Liver (tissue), 9 donors: ENCODE data around the gene B3GALNT2. TPM values are rescaled to one million over a fixed set of nuclear protein-coding genes. Genes with fewer than 3 reads are reported as not detected.
"Not testable (repeated sequence)": the region's sequence is repeated elsewhere in the genome, so short reads cannot be mapped to it uniquely, and the experiment has no call there.

Experiments used
- DNase-seq: peaks from one replicate; pipeline ENCODE4 v3.0.0-alpha.2; 2017; ENCODE audit warnings: low spot score
- H3K27ac ChIP-seq, 2 donors: one replicate each; pipeline ENCODE4 v1.7.0; 2013; ENCODE audit warnings: inconsistent platforms in 2 of 2, low read length in 2 of 2, control low read depth in 1 of 2, low read depth in 1 of 2, mild to moderate bottlenecking in 1 of 2
- H3K27me3 ChIP-seq, 4 donors: one replicate each; pipeline versions ENCODE4 v1.6.1 to v1.7.0; 2013; ENCODE audit warnings: low read length in 3 of 4, inconsistent platforms in 1 of 4, mild to moderate bottlenecking in 1 of 4, moderate library complexity in 1 of 4; ENCODE audit not compliant: control insufficient read depth in 4 of 4, insufficient read depth in 4 of 4
- H3K36me3 ChIP-seq, 4 donors: one replicate each; pipeline versions ENCODE4 v1.6.1 to v1.7.0; 2013; ENCODE audit warnings: low read length in 3 of 4, mild to moderate bottlenecking in 3 of 4, low read depth in 1 of 4, moderate library complexity in 1 of 4; ENCODE audit not compliant: control insufficient read depth in 4 of 4, insufficient read depth in 3 of 4
- H3K4me1 ChIP-seq, 4 donors: one replicate each; pipeline versions ENCODE4 v1.6.1 to v1.7.0; 2013; ENCODE audit warnings: low read length in 3 of 4, mild to moderate bottlenecking in 3 of 4, moderate library complexity in 1 of 4; ENCODE audit not compliant: control insufficient read depth in 4 of 4, insufficient read depth in 4 of 4
- H3K4me3 ChIP-seq, 3 donors: one replicate each; pipeline versions ENCODE4 v1.6.1 to v1.7.0; 2013; ENCODE audit warnings: low read length in 3 of 3, control low read depth in 1 of 3, low read depth in 1 of 3, mild to moderate bottlenecking in 1 of 3
- H3K9ac ChIP-seq, 2 donors: one replicate each; pipeline ENCODE4 v1.7.0; 2013; ENCODE audit warnings: low read length in 2 of 2, mild to moderate bottlenecking in 2 of 2, moderate library complexity in 2 of 2, control low read depth in 1 of 2, low read depth in 1 of 2
- H3K9me3 ChIP-seq, 4 donors: one replicate each; pipeline versions ENCODE4 v1.6.1 to v1.7.0; 2013; ENCODE audit warnings: low read length in 3 of 4; ENCODE audit not compliant: control insufficient read depth in 4 of 4
- EGR1 ChIP-seq, 2 donors: IDR thresholded peaks; 2 replicates each; pipeline ENCODE4 v1.6.1; 2016 to 2018; ENCODE audit warnings: antibody characterized with exemption in 2 of 2, low read depth in 2 of 2
- FOXA1 ChIP-seq: IDR thresholded peaks from 2 replicates; pipeline ENCODE4 v1.6.1; 2016; ENCODE audit warnings: antibody characterized with exemption
- FOXA2 ChIP-seq: IDR thresholded peaks from 2 replicates; pipeline ENCODE4 v1.6.1; 2016; ENCODE audit warnings: antibody characterized with exemption
- GABPA ChIP-seq, 2 donors: IDR thresholded peaks in 1 of 2; conservative IDR thresholded peaks in 1 of 2; 2 replicates each; pipeline ENCODE4 v1.6.1; 2016; ENCODE audit warnings: antibody characterized with exemption in 2 of 2, mild to moderate bottlenecking in 1 of 2, moderate library complexity in 1 of 2
- HNF4A ChIP-seq, 2 donors: conservative IDR thresholded peaks; 2 replicates each; pipeline ENCODE4 v1.6.1; 2016; ENCODE audit warnings: antibody characterized with exemption in 2 of 2, mild to moderate bottlenecking in 2 of 2
- HNF4G ChIP-seq: IDR thresholded peaks from 2 replicates; pipeline ENCODE4 v1.6.1; 2016; ENCODE audit warnings: antibody characterized with exemption
- JUND ChIP-seq, 2 donors: IDR thresholded peaks; 2 replicates each; pipeline ENCODE4 v1.6.1; 2016; ENCODE audit warnings: antibody characterized with exemption in 2 of 2
- MAX ChIP-seq: IDR thresholded peaks from 2 replicates; pipeline ENCODE4 v1.6.1; 2016; ENCODE audit warnings: antibody characterized with exemption
- NR2F2 ChIP-seq: IDR thresholded peaks from 2 replicates; pipeline ENCODE4 v1.6.1; 2016; ENCODE audit warnings: antibody characterized with exemption
- RAD21 ChIP-seq, 2 donors: IDR thresholded peaks; 2 replicates each; pipeline ENCODE4 v1.6.1; 2016; ENCODE audit warnings: antibody characterized with exemption in 2 of 2, mild to moderate bottlenecking in 2 of 2
- REST ChIP-seq: IDR thresholded peaks from 2 replicates; pipeline ENCODE4 v1.6.1; 2016; ENCODE audit warnings: antibody characterized with exemption, mild to moderate bottlenecking
- RXRA ChIP-seq, 2 donors: IDR thresholded peaks; 2 replicates each; pipeline ENCODE4 v1.6.1; 2017 to 2018; ENCODE audit warnings: antibody characterized with exemption in 2 of 2, mild to moderate bottlenecking in 1 of 2
- SP1 ChIP-seq: IDR thresholded peaks from 2 replicates; pipeline ENCODE4 v1.6.1; 2018; ENCODE audit warnings: antibody characterized with exemption, mild to moderate bottlenecking
- TAF1 ChIP-seq: conservative IDR thresholded peaks from 2 replicates; pipeline ENCODE4 v1.6.1; 2016; ENCODE audit warnings: antibody characterized with exemption, mild to moderate bottlenecking
- YY1 ChIP-seq: IDR thresholded peaks from 2 replicates; pipeline ENCODE4 v1.6.1; 2016; ENCODE audit warnings: antibody characterized with exemption, mild to moderate bottlenecking
- ZBTB33 ChIP-seq: IDR thresholded peaks from 2 replicates; pipeline ENCODE4 v1.6.1; 2016; ENCODE audit warnings: antibody characterized with exemption
- whole genome bisulfite sequencing: extraction: QIAGEN DNeasy Blood & Tissue Kit; methylation state at CpG from one replicate; pipeline ENCODE4 v1.1.7; 2013; 5-methylcytosine and 5-hydroxymethylcytosine counted together
- polyA plus RNA-seq, 2 donors: library from polyadenylated mRNA; stranded (reverse) in 1 of 2; unstranded in 1 of 2; fragments of 200-250 nt in 1 of 2; fragments of >200 nt in 1 of 2; fragmentation: Nextera tagmentation in 1 of 2; extraction: Ambion mirVana in 1 of 2; gene quantifications; one replicate each; pipeline versions ENCODE4 v1.2.1 to v1.2.3, GENCODE V29; 2013 to 2015
- total RNA-seq, 2 donors: library from RNA; depleted of rRNA; stranded (reverse); fragments of >200 nt; gene quantifications; one replicate each; pipeline ENCODE4 v1.2.3, GENCODE V29; 2014
- TF ChIP-seq, protein P1 (sequence below): fragments of 150-350 bp; IDR thresholded peaks from 2 replicates; pipeline ENCODE4 v1.5.1; 2017; ENCODE audit warnings: improper control_type of control experiment, low read depth, low read length; ENCODE audit not compliant: missing input control
- TF ChIP-seq, protein P2 (sequence below): IDR thresholded peaks from 2 replicates; pipeline ENCODE4 v1.6.1; 2016; ENCODE audit warnings: antibody characterized with exemption
- donor health status: healthy.
- donor health status: healthy.
- donor health status: healthy.
- donor health status: healthy.
- donor health status: healthy.

The B3GALNT2 gene
- total and polyA plus RNA-seq, 4 donors, result 2.3 to 20.7 (median 7.1) TPM

DNA sequence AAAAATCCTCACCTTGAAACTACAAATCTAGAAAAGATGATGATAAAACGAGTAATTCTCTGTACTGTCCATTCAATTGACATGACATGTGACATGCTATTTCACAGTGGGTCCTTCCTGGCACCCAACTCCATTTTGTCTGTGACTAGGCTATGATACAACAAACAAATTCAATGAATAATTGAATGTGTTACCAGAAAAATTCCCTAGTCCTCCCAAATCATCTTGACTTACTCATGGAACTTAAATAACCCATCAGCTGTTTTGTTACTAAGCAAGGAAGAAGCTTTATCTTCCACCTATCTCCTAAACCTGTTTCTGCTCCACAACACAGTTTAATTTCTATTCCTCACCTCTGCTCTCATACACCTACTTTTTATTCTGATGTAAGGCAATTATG lies 30.4 kb downstream of the B3GALNT2 start:
- Histone ChIP-seq H3K27me3 (no peaks in the 10 kb centered on the region), H3K9me3 (no peaks in the 10 kb centered on the region), H3K4me1 (no peaks in the 10 kb centered on the region), H3K4me3 (no peak overlapping the region), H3K36me3 (peaks cover 0 to 2% (median under 1%) of the 10 kb centered on the region in 4 donors), H3K9ac (no peak overlapping the region), H3K27ac (no peak overlapping the region)
- DNase-seq, result no peak
- 85% methylated on average over 1 of the region's 1 CpG for WGBS
- TF ChIP-seq EGR1 (IDR thresholded peaks at IDR 0.05; ENCODE audit: low read depth in 2 of 2) (no peak), FOXA1 (no peak)
- TF ChIP-seq, protein P1, sequence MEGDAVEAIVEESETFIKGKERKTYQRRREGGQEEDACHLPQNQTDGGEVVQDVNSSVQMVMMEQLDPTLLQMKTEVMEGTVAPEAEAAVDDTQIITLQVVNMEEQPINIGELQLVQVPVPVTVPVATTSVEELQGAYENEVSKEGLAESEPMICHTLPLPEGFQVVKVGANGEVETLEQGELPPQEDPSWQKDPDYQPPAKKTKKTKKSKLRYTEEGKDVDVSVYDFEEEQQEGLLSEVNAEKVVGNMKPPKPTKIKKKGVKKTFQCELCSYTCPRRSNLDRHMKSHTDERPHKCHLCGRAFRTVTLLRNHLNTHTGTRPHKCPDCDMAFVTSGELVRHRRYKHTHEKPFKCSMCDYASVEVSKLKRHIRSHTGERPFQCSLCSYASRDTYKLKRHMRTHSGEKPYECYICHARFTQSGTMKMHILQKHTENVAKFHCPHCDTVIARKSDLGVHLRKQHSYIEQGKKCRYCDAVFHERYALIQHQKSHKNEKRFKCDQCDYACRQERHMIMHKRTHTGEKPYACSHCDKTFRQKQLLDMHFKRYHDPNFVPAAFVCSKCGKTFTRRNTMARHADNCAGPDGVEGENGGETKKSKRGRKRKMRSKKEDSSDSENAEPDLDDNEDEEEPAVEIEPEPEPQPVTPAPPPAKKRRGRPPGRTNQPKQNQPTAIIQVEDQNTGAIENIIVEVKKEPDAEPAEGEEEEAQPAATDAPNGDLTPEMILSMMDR, result no peak

- Histone ChIP-seq H3K36me3 (peaks cover 0 to 2% (median 0%) of the 10 kb centered on the region in 4 donors), H3K9me3 (no peaks in the 10 kb centered on the region), H3K27me3 (no peaks in the 10 kb centered on the region), H3K27ac (no peak overlapping the region), H3K4me3 (no peak overlapping the region), H3K9ac (no peak overlapping the region), H3K4me1 (no peaks in the 10 kb centered on the region)
- DNase-seq, result no peak
- no peak for TF ChIP-seq HNF4G
- TF ChIP-seq GABPA (IDR thresholded peaks at IDR 0.05 in 1 of 2, conservative IDR thresholded peaks at IDR 0.05 in 1 of 2), result no peak
- no peak for TF ChIP-seq MAX
- no peak for TF ChIP-seq JUND (IDR thresholded peaks at IDR 0.05)
- TF ChIP-seq YY1, result no peak
- no peak for TF ChIP-seq ZBTB33
- TF ChIP-seq SP1, result no peak
- TF ChIP-seq RXRA (IDR thresholded peaks at IDR 0.05), result no peak
- no peak for TF ChIP-seq EGR1 (IDR thresholded peaks at IDR 0.05; ENCODE audit: low read depth in 2 of 2)
- no peak for TF ChIP-seq REST
- TF ChIP-seq FOXA2, result no peak
- TF ChIP-seq, protein P2, sequence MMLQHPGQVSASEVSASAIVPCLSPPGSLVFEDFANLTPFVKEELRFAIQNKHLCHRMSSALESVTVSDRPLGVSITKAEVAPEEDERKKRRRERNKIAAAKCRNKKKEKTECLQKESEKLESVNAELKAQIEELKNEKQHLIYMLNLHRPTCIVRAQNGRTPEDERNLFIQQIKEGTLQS, result no peak
- no peak for TF ChIP-seq NR2F2
- TF ChIP-seq FOXA1, result no peak
- no peak for TF ChIP-seq TAF1
- TF ChIP-seq HNF4A (conservative IDR thresholded peaks at IDR 0.05), result no peak
- TF ChIP-seq, protein P1, result no peak
- TF ChIP-seq RAD21 (IDR thresholded peaks at IDR 0.05), result no peak
- WGBS, result 81% methylated on average over 6 of the region's 6 CpGs
Observed at GRCh38 chr1:235470741-235471439, 33.4 kb downstream of the B3GALNT2 start.

GRCh38 chr1:235469897-235470296 lies 34.4 kb downstream of the B3GALNT2 start:
- H3K27me3 ChIP-seq, H3K27ac ChIP-seq, H3K4me3 ChIP-seq, H3K36me3 ChIP-seq, DNase-seq, H3K9ac ChIP-seq, H3K4me1 ChIP-seq, H3K9me3 ChIP-seq: not testable (repeated sequence)
- 95% methylated on average over 2 of the region's 2 CpGs for WGBS
